ENCODE results near the gene MCEE. TPM values are rescaled to one million over a fixed set of nuclear protein-coding genes. Genes with fewer than 3 reads are reported as not detected.
A peak's percentile ranks its signal among the peaks of the same experiment; 100 is the strongest.

Gene MCEE
- polyA plus RNA-seq, 2 of the 4 experiments (the other 2 are of a cell fraction), result 10.3 to 17.7 TPM

GRCh38 chr2:71069376-71069775, 60.7 kb downstream of the MCEE start:
- DNase-seq (ENCODE audit: low read depth in 1 of 2, low spot score in 1 of 2) (no peak), ATAC-seq (no peak), FAIRE-seq (no peak)
- peak overlapping the region; percentile 94 for H3K4me2 ChIP-seq
- peak overlapping the region; percentile 86 to 92 for H3K27ac ChIP-seq
- CTCF ChIA-PET, result interaction anchor here (1.3 to 4.0 kb wide), 3 partner anchors 10 to 68 kb away, joined by 4 to 18 read pairs (median 5); no protein-coding TSS in a partner anchor
- H3K4me1 ChIP-seq, result peaks cover 12% of the 10 kb centered on the region; the same call in 2 of the 3 replicates
- H3K9me3 ChIP-seq, result no peaks in the 10 kb centered on the region
- POLR2A ChIA-PET, result interaction anchor here (1.0 to 2.5 kb wide), 7 partner anchors 10 to 776 kb away, joined by 3 to 35 read pairs (median 10); partner anchors contain the start of genes MCEE, MPHOSPH10 and SNRPG
- 62% methylated on average over 5 of the region's 5 CpGs for WGBS (ENCODE audit: missing lambda C conversion rate)
- TF ChIP-seq NPAS2 (CRISPR knock-in tag; IDR thresholded peaks at IDR 0.05; ENCODE audit: borderline replicate concordance), result no peak
- TF ChIP-seq ATOH8 (CRISPR knock-in tag; IDR thresholded peaks at IDR 0.05; ENCODE audit: low read depth), result no peak
- no peak for TF ChIP-seq HOXB13 (CRISPR knock-in tag; IDR thresholded peaks at IDR 0.05; ENCODE audit: low read depth)
- no peak for TF ChIP-seq HES2 (IDR thresholded peaks at IDR 0.05)
- TF ChIP-seq HDAC2 (IDR thresholded peaks at IDR 0.05), result no peak
- TF ChIP-seq JUNB (IDR thresholded peaks at IDR 0.05), result no peak
- TF ChIP-seq NR3C1 (IDR thresholded peaks at IDR 0.05), result no peak
- TF ChIP-seq ELK1 (IDR thresholded peaks at IDR 0.05; ENCODE audit: low read depth, low read length), result no peak
- TF ChIP-seq MYC (IDR thresholded peaks at IDR 0.05; ENCODE audit: borderline replicate concordance, low read length), result no peak
- TF ChIP-seq ZFP36 (IDR thresholded peaks at IDR 0.05; ENCODE audit: borderline replicate concordance, partially characterized antibody), result no peak
- no peak for TF ChIP-seq HMGXB4 (CRISPR knock-in tag; IDR thresholded peaks at IDR 0.05; ENCODE audit: borderline replicate concordance)
- TF ChIP-seq MAZ (IDR thresholded peaks at IDR 0.05; ENCODE audit: borderline replicate concordance, low read depth, low read length), result no peak
- no peak for TF ChIP-seq RARB (CRISPR knock-in tag; IDR thresholded peaks at IDR 0.05)
- TF ChIP-seq MAX (IDR thresholded peaks at IDR 0.05), result no peak
- no peak for TF ChIP-seq HEYL (CRISPR knock-in tag; IDR thresholded peaks at IDR 0.05)
- TF ChIP-seq FOSL2 (IDR thresholded peaks at IDR 0.05), result no peak
- TF ChIP-seq FOSL2 (CRISPR knock-in tag; IDR thresholded peaks at IDR 0.05), result no peak
- no peak for TF ChIP-seq KDM5A (IDR thresholded peaks at IDR 0.05)
- no peak for TF ChIP-seq CTCF (IDR thresholded peaks at IDR 0.05)
- TF ChIP-seq EHF (CRISPR knock-in tag; IDR thresholded peaks at IDR 0.05), result no peak
- peak overlapping the region; percentile 81 for H3K4me3 ChIP-seq
